ENCODE measurements around the gene ERBB4.
"Not testable (repeated sequence)": the region's sequence is repeated elsewhere in the genome, so short reads cannot be mapped to it uniquely, and the experiment has no call there.

ERBB4 gene

DNA sequence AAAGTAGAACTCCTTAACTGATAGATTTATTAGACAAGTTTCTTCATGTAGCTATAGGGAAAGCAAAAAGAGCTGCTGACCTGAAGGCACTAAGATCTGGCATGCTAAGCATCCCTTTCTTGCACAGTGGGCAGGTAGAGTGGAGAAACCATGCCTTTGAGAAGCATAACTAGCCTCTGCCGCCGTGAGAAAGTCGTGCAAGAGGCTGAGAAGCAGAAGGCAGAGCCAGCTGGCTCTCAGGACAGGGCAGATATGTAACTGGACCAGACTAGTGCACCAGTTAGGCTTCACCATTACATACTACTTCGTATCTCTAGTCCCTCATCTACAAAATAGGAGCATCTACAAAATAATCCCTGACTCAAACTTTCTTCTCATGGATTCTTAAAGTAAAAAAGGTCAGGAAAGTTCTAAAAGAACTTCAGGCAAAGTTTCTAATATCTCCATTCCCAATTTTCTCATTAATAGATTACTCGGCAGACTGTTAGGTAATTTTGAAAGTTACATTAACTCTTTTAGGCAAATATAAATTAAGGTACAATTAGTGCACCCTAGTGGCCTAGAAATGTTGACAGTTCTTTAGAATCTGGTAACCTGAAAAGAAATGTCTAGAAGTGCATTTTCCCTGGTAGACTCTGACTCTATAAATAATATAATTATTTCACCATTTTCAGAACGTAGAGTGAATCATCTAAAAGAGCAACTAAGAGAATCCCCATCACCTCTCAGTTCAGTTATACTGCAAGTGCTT lies 10.3 kb downstream of the ERBB4 start:
- DNase-seq, result no peak

DNA sequence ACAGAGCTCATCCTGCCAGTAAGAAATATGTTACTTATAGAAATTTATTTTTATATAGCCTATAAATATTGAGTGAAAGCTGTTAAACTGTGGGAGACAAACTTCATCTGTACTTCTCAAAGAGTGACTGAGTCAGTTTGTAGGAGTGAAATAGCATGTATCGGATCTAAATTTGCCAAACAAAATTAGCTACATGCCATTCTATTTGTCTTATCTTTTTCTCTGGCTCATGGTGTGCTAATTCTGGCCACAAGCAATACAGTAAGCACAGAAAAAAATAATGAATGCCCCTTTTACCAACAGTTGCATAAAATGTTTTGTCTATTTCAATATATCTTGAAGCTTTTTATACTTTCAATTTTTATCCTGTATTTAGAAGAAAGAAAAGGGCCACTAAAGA lies 12.5 kb downstream of the ERBB4 start:
- no peak for DNase-seq

DNA sequence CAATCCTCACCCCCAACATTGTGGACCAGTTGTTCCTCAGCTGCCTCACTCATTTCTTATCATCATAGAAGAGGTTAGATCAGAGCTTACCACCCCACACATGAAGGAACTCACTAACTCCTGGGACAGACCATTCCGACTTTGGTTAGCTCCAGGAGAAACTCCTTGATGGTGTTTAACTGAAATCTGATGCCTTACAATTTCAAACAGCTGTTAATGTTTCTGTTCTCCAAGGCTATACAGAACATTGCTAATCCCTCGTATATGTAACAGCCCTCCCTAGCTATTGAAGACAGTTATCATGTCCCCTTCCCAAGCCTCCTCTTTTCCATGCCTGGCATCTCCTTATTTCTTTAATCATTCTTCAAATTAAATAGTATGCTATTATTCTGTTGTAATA lies 14.8 kb downstream of the ERBB4 start:
- no peak for DNase-seq

DNA sequence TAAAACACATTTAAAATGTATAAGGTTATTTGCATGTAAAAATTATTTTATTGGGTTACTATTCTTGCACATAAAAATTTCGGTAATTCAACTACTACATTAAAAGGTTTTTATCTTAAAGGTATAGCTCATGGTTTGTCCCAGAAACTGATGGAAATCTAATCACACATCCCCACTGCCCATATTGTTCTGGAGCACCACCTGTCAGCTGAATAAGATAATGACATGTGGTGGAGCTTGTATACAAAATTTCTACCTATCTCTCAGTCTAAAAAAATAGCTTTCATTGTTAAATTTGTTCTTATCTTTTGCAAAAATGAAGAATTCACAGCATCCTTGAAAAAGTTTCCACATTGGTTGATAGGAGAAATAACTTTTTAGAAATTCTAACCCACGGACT lies 18.3 kb downstream of the ERBB4 start:
- peak in 1 of 2 experiments; percentile 18 for DNase-seq

DNA sequence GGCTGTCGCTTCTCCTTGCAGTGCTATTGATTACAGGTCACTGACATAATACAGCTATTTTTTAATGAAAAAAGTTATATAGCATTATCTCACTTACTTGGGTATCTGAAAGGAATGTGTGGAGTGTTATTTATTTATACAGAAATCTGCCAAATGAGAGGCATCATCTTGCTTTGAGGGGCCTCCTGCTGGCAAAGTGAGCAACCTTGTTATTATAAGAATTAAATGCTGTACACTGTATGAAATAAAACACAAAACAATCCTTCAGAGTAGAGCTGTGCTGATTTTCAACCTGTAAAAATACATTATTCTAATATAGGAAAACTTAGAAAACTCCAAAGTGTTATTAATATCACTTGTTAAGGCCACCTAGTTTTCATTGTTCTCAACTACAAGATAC lies 20.9 kb downstream of the ERBB4 start:
- DNase-seq, result no peak

DNA sequence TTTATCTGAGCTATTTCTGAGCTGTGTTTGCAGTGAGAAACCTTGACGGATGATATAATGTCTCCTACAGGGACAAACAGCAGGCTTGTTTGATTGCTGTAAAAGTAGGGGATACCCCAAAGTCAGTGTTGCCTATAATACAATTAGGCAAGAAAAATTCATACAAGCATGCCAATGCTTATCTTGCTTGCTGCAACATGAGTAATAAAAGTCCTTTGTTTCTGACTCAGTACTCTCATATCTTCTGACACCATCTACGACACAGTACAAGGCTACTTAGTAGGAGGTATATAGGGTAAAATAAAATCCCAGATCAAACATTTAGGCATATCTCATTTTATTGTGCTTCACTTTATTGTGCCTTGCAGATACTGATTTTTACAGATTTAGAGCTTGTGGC lies 33.0 kb downstream of the ERBB4 start:
- no peak for DNase-seq

DNA sequence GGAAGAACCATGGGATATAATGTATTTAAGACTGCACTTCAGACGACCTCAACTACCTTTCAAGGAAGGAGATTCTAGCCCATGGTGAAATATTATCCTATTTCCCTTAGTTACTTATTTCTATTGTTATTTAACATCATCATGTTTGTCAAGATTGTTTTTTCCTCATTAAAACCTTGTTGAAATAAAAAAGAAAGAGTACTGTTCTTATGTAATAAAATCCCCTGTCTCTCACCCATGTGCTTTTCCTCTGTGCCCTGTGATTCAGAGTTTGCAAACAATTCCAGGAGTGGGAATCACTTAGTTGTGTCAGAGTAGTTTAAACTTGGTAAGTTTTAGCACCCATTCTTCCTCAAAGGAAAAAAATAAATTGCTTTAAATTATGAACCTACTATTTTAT lies 43.6 kb downstream of the ERBB4 start:
- no peak for DNase-seq

DNA sequence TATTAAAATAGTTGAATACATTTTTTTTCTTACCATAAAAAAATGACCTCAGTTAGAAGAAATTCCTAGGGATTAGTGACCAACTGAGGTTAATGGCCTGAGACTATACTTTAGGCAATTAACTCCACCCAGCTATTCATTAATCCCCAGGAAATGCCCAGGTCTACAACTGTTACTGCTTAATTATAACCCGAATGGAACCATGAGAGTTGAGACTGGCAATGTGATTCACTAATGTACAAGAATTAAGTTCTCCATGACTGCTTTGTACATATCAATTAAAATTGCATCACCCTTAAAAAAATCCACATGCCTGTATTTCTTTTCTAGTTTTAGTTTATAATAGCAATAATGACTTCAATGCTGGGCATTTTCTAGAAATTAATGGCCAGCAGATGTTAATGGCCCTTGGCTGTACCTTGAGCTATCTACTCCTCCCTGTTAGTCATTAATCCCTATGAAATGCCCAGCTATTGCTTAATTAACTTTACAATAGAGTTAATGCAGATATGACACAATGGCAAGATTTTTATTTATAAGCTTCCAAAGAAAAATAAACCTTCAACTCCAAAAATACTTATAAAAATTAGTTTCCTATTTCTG lies 44.1 kb downstream of the ERBB4 start:
- no peak for DNase-seq

DNA sequence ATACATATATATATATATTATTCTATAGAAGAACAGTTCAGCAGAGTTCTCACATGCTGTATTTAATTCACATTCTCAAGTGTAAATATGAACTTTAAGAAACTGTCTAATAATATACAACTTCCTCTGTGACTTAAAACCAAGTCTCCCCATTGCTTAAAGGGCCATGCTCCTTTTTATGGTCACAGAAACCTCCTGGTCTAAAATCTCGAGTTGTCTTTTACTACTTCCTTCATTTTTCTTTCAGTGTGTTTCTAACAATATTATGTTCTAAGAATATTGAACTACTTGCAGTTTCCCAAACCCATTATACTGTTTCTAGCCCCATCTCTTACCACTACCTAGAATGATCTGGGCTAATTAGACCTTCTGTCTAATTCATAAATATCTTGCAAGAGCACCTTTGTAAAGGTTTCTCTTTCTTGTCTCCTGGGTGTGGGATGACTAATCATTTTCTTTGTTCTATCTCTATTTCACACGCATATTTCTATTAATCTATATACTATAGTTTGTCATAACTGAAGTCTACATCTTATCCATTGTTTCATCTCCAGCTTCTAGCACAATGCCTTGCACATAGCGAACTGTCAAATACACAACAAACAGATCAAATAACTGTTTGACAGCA lies 48.8 kb downstream of the ERBB4 start:
- no peak for DNase-seq

DNA sequence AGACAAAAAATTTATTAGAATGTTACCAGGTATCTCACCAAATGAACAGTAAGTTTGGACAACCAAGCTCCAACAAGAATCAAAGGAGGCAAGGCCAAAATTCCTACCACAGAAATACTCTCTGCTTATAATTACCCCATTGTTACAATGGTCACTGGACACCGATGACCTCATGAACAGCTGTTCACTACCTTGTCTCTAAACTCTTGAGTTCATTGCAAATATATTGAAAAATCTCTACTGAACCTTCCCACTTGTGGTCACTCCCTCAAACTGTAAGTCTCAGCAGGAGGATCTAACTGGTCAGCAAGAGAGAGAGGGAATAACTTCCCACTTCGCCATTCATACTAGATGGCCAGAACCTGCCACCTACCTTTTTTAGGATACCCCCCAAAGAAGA lies 50.0 kb downstream of the ERBB4 start:
- peak in 1 of 2 experiments; percentile 0 for DNase-seq

DNA sequence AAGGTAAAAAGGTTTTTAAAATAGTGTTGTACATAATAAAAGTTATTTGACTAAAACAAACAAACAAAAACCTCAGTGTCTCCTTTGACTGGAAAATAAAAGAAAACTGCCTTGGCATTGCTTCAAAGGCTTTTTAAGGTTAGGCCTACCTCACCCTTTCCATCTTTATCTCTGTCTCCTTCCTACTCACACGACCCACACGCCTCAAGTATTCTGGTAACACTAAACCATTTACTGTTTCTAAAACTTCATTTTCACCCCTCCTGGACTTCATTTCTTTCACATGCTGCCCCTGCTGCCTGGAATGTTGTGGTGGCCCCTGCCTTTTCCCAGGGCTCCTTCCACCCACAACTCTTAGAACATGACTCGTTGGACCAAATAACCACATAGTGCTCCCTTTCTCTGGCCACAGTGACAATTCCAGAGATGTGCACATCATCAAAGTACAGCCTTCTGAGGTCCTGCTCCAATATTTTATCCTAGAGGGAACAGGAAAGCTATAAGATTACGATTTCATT lies 54.0 kb downstream of the ERBB4 start:
- no peak for DNase-seq

DNA sequence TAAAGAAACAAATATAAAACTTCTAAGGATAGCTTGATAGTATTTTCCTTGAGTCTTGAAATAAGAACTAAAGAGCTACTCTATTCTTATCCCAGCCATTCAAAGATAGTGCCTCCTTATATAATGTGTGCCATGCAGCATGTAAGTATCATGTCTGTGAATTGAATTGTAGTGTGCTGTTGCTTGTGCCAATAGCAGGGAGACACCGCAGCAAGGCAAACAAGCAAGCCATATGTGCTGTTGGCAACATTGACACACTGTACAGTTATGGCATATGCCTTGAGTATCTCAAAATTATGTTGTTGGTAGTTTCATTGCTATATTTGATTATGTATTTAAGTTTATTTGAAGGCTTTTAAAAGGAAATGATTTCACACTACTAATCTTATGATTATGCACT lies 58.2 kb downstream of the ERBB4 start:
- DNase-seq, result no peak

DNA sequence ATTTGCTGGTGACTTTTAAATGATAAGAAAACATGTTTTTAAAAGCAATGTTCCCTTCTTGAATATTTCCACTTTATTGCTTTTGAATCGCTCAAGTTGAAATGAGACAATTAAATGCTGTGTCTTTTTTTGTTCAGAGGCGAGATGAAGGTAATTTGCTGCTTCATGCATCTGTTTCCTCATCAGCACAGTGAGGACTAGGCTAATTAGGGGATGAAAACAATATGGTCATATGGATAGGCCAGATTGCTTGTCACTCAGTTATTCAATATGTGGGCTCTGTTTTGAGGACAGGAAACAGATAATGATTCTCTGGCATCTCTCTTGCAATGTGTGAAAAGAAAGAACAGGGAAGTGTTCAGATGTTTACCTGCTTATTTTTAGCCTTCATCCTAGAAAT lies 61.0 kb downstream of the ERBB4 start:
- no peak for DNase-seq

DNA sequence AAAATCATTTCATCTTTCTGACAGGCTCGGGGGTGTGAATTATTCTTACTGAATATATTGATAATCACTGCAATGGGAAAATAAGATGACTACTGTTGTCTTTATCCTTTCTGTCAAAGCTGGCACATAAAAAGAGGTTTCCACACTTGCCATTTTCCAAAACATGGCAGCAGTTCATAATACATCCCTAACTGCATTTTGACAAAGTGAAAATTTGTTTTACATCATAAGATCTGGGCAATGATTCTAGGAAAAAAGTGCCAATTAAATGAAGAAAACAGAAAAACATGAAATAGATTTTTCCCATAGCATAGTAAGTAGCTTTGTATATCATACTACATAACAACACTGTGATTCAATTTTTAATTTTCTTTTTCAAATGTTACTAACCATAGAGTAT lies 65.4 kb downstream of the ERBB4 start:
- no peak for DNase-seq

DNA sequence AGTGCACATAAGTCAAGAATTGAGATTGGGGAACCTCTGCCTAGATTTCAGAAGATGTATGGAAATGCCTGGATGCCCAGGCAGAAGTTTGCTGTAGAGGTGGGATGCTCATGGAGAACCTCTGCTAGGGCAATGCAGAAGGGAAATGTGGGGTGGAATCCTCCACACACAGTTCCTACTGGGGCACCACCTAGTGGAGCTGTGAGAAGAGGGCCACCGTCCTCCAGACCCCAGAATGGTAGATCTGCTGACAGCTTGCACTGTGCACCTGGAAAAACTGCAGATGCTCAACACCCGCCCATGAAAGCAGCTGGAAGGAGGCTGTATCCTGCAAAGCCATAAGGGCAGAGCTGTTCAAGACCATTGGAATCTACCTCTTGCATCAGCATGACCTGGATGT lies 71.1 kb downstream of the ERBB4 start:
- DNase-seq, result not testable (repeated sequence)

DNA sequence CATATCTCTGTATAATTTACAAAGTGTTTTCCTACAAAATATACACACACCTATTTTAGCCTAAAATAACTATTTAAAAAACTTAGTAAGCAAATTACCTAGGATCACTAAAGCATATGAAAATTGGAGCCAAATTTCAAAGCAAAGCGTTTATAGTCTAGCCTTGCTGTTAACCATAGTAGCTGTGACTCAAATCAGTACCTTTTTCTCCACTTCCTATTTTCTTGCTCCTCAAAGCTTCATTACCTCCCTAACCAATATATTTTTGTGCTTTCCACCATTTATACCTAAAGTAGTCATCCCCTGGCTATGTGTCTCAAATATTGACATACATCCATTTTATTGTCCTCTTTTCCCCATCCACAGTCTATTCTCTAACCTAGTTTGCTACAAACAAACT lies 73.1 kb downstream of the ERBB4 start:
- no peak for DNase-seq

DNA sequence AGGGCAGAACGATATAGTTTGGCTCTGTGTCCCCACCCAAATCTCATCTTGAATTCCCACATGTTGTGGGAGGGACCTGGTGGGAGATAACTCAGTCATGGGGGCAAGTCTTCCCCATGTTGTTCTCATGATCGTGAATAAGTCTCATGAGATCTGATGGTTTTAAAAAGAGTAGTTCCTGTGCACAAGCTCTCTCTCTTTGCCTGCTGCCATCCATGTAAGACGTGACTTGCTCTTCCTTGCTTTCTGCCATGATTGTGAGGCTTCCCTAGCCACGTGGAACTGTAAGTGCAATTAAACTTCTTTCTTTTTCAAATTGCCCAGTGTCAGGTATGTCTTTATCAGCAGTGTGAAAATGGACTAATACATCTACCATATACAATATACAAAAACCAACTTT lies 76.9 kb downstream of the ERBB4 start:
- not testable (repeated sequence) for DNase-seq

DNA sequence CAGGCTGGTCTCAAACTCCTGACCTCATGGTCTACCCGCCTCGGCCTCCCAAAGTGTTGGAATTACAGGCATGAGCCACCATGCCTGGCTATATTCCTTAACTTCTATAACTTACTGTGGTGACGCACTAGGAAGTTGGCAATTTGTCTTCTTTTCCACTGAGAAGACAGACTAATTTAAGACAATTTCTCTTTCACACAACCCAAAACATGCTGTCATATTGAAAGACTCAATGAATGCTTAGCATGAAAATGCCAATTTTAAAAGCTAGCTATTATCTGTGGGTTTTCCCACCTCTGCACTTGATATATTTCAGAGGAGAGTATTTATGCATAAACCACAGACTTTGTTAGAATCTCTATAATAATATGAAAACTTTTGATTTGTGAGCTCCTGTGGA lies 84.5 kb downstream of the ERBB4 start:
- DNase-seq, result no peak

DNA sequence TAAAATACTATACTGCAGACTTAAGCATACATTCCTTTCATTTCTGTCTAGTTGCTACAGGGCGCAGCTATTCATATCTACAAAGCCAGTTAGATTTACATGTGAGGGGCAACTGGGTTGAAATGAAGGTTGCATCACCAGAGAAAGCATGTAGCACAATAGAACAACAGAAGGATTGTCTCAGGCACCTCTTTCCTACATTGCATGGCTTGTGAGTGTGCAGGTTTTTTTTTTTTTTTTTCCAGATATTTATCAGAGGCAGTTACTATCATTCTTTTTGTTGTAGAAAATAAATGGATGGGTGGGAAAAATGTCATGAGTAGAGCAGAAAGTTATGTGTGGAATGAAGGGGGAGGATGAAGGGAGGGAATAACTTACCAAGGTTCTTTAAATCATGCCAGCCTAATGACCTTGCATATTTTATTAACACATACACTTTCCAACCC lies 86.8 kb downstream of the ERBB4 start:
- no peak for DNase-seq

DNA sequence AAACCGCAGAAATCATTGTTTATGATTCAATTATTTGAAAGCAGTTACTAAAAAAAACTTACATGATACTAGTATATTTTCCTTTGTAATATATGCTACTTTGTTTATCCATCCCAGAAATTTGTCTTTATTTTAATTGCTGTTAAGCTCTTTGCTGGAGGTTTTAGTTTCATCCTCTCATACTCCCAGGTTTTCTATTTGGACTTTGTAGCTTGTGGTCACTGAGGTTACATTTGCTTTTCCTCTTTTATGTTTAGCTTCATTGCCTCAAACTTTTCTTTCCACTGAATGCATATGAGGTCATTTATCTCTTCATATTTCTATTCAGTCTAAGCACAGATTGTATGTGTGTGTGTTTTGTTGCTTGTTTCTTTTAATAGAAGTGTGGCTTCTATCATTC lies 89.9 kb downstream of the ERBB4 start:
- no peak for DNase-seq

DNA sequence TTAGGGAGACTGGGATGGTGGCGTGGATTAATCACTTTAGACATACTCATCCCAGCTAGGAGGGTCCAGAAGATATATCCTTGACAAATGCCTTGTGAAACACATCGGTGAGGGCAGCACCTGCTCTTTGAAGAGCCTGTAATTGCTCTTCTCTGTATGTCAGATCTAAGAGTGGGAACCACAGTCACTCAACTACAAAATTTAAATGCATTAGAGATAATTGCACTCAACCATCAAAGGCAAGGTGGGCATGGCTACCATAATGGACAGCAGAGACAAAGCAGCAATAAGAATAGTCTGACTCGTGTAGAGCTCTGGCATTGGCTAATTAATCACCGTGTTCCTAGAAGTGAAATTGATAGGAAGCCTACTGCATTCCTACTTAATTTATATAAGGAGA lies 96.8 kb downstream of the ERBB4 start:
- no peak for DNase-seq

DNA sequence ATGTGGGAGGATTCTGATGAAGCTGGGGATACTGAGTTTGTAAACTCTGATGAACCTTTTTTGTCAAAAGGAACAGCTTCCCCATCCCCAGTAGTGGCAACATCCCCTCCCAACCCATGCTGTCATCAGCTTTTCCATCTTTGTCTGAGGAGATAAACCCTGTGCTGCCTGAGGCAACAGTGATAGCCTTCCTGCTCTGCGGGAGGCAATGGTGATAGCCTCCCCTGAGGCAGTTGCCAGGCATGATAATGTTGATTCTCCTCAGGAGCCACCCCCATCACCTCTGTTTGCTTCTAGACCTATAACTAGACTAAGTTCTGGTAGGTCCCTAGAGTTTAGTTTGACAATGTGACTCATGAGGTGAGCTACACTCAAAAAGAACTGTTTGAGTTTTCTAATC lies 97.5 kb downstream of the ERBB4 start:
- no peak for DNase-seq

DNA sequence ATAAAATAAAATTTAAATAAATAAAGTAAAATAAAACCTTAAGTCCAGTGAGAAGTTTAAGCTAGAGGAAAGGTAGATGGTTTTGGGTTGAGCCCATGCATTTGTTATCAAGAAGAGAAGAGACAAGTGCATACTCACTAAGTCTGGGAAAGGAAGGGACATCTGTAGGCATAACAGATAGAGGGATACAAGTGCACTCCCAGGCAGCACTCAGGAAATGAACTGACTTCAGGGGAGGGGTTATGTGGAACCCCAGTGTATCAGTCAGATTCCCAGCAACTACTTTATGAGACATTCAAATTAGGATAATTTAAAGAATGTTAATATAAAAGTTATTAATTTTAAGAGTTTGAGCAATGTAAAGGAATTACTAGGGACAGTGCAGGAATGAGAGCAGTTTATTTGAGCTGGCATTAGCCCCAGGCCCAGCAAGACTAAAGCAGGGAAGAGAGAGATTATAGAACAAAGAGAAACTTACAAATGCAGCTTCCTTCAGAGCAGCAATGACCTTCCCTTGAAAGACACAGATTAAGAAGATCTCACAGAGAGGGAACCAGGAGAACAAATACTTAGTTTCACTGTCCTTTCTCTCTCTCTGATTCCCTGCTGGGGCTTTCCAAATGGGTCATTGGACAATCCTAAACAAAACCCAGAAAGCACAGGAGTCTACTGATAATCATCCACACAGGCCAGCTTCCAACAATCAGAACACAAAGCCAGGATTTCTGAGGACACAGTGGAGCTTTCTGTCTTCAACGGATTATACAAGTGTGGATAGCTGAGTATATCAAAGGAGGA lies 109.7 kb downstream of the ERBB4 start:
- DNase-seq, result no peak
